GM12878 (cell line): ENCODE measurements around the gene B3GALT6. TPM values are rescaled to one million over a fixed set of nuclear protein-coding genes. Genes with fewer than 3 reads are reported as not detected.

ENCODE experiments used
- ATAC-seq: fragments of 200-7000 bp; cut with Tn5 transposase; 3 replicates; pipeline ENCODE4 v1.9.1; 2020; ENCODE audit warnings: mild to moderate bottlenecking, moderate library complexity
- BruUV-seq: library from RNA; stranded (reverse); fragments of 400-500 nt; replicated peaks from 2 replicates; lab custom pipeline; 2021; lab: Mats Ljungman, UMichigan
- CTCF ChIA-PET: fragments of 300-600 bp; sonication (Branson Sonifier 250); formaldehyde crosslinking; extraction: SDS; loops from one replicate; lab custom pipeline; 2021; ENCODE audit warnings: inconsistent platforms; lab: Yijun Ruan, JAX
- POLR2A ChIA-PET: fragments of 350-600 bp; formaldehyde crosslinking; extraction: SDS; loops from one replicate; lab custom pipeline; 2021; ENCODE audit warnings: inconsistent platforms; lab: Charles Lee
- RAD21 ChIA-PET: fragments of 300-600 bp; sonication (Branson Sonifier 250); formaldehyde crosslinking; loops from one replicate; lab custom pipeline; 2023; ENCODE audit warnings: antibody characterized with exemption; ENCODE audit not compliant: unreplicated experiment; lab: Charles Lee
- SMC1A ChIA-PET: fragments of 300-600 bp; sonication (Branson Sonifier 250); formaldehyde crosslinking; loops from one replicate; lab custom pipeline; 2023; ENCODE audit not compliant: unreplicated experiment, uncharacterized antibody; lab: Charles Lee
- DNase-seq: peaks from one replicate; pipeline ENCODE4 v3.0.0-alpha.2; 2011; ENCODE audit warnings: low read depth, low spot score
- FAIRE-seq: peaks from 3 replicates; lab custom pipeline; 2011; peaks lifted over from hg19 to GRCh38; lab: Jason Lieb, UNC
- H2AFZ ChIP-seq: 2 replicates; pipeline ENCODE4 v1.6.0; 2011; ENCODE audit warnings: low read depth, low read length, control low read depth; ENCODE audit not compliant: control insufficient read depth
- H3K27ac ChIP-seq: 2 replicates; pipeline ENCODE4 v1.5.1; 2011; ENCODE audit warnings: control low read depth; ENCODE audit not compliant: control insufficient read depth, insufficient read depth
- H3K27me3 ChIP-seq, 2 experiments: replicated peaks in 1 of 2; 2 replicates each; pipeline versions ENCODE4 v1.6.0 to v1.6.1; 2011; ENCODE audit warnings: low read length in 1 of 2; ENCODE audit not compliant: control insufficient read depth in 2 of 2, insufficient read depth in 2 of 2
- H3K36me3 ChIP-seq, 2 experiments: 2 replicates each; pipeline ENCODE4 v1.5.1; 2011; ENCODE audit warnings: low read length in 1 of 2; ENCODE audit not compliant: control insufficient read depth in 2 of 2, insufficient read depth in 2 of 2
- H3K4me1 ChIP-seq: 2 replicates; pipeline ENCODE4 v1.6.1; 2011; ENCODE audit warnings: mild to moderate bottlenecking, low read length, moderate library complexity, mixed read lengths; ENCODE audit not compliant: control insufficient read depth, insufficient read depth
- H3K4me2 ChIP-seq: 2 replicates; pipeline ENCODE4 v1.6.0; 2011; ENCODE audit warnings: control low read depth; ENCODE audit not compliant: control insufficient read depth, insufficient read depth
- H3K4me3 ChIP-seq: fragments of 200-600 bp; sonication (generic); 2 replicates; pipeline ENCODE4 v1.5.1; 2016
- H3K79me2 ChIP-seq: 2 replicates; pipeline ENCODE4 v1.6.0; 2011; ENCODE audit warnings: low read length; ENCODE audit not compliant: control insufficient read depth, insufficient read depth
- H3K9ac ChIP-seq: 2 replicates; pipeline ENCODE4 v1.8.0; 2011; ENCODE audit warnings: low read length, control low read depth, mixed read lengths; ENCODE audit not compliant: control insufficient read depth, insufficient read depth
- H3K9me3 ChIP-seq: replicated peaks from 3 replicates; pipeline ENCODE4 v1.5.1; 2011; ENCODE audit warnings: mild to moderate bottlenecking, low read length; ENCODE audit not compliant: control insufficient read depth, insufficient read depth
- H4K20me1 ChIP-seq: 2 replicates; pipeline ENCODE4 v1.6.0; 2011; ENCODE audit not compliant: control insufficient read depth, insufficient read depth
- CREM ChIP-seq: IDR thresholded peaks from 2 replicates; pipeline ENCODE4 v1.6.1; 2014; ENCODE audit warnings: antibody characterized with exemption, low read depth
- IKZF1 ChIP-seq: fragments of 450-650 bp; conservative IDR thresholded peaks from 2 replicates; pipeline ENCODE4 v1.6.1; 2017; ENCODE audit warnings: antibody characterized with exemption, mild to moderate bottlenecking
- KDM1A ChIP-seq: fragments of 200-600 bp; sonication (generic); IDR thresholded peaks from 2 replicates; pipeline ENCODE4 v1.6.1; 2016; ENCODE audit warnings: borderline replicate concordance
- NRF1 ChIP-seq: conservative IDR thresholded peaks from 2 replicates; pipeline ENCODE4 v1.6.1; 2011; ENCODE audit warnings: mild to moderate bottlenecking, low read depth, low read length, improper control_type of control experiment
- SMC3 ChIP-seq: IDR thresholded peaks from 2 replicates; pipeline ENCODE4 v1.6.1; 2011; ENCODE audit warnings: low read length, improper control_type of control experiment, borderline replicate concordance
- SP1 ChIP-seq: IDR thresholded peaks from one replicate; pipeline ENCODE4 v1.6.1; 2011; ENCODE audit warnings: low read depth, low read length
- SPI1 ChIP-seq: IDR thresholded peaks from 2 replicates; pipeline ENCODE4 v1.6.1; 2011; ENCODE audit warnings: low read depth, mild to moderate bottlenecking, low read length, moderate library complexity, borderline replicate concordance; ENCODE audit not compliant: insufficient read depth
- STAT3 ChIP-seq: IDR thresholded peaks from 2 replicates; pipeline ENCODE4 v1.6.1; 2011; ENCODE audit warnings: low read depth, low read length, improper control_type of control experiment
- TAF1 ChIP-seq: IDR thresholded peaks from 2 replicates; pipeline ENCODE4 v1.6.1; 2011; ENCODE audit warnings: mild to moderate bottlenecking, low read depth, low read length, borderline replicate concordance
- WGBS: methylation state at CpG from one replicate; pipeline ENCODE4 v1.1.6; 2016; ENCODE audit warnings: low lambda C conversion rate; ENCODE audit not compliant: insufficient replicate concordance, insufficient coverage; ENCODE audit errors: missing lambda C conversion rate; 5-methylcytosine and 5-hydroxymethylcytosine counted together
- in situ Hi-C: fragments of 300-500 bp; cut with MboI; formaldehyde crosslinking; loops from 9 replicates; pipeline ENCODE4 v1.14.3; 2018; ENCODE audit warnings: mixed read lengths
- intact Hi-C: fragments of 100-400 bp; cut with micrococcal nuclease; formaldehyde crosslinking; loops from one replicate; pipeline ENCODE4 v1.14.2; 2022; ENCODE audit not compliant: unreplicated experiment
- polyA plus RNA-seq, 11 experiments: library from polyadenylated mRNA; depleted of rRNA in 4 of 11; unstranded in 6 of 11; stranded (reverse) in 5 of 11; fragments of >200 nt; fragmentation: Nextera tagmentation in 4 of 11; fragmentation: Illumina TruSeq in 1 of 11; extraction: Ambion mirVana in 4 of 11; extraction: Trizol in 1 of 11; gene quantifications; 1 replicate in 1 of 11; 2 replicates in 10 of 11; pipeline versions ENCODE4 v1.2.1 to v1.2.3, GENCODE V29; 2011 to 2016; ENCODE audit warnings: inconsistent platforms in 2 of 11, missing spikeins in 2 of 11, low read depth in 1 of 11
- total RNA-seq, 4 experiments: library from RNA; depleted of rRNA in 3 of 4; stranded (reverse); fragments of >200 nt in 3 of 4; fragmentation: Illumina TruSeq in 1 of 4; extraction: Trizol in 1 of 4; gene quantifications; 2 replicates each; pipeline versions ENCODE4 v1.2.1 to v1.2.3, GENCODE V29; 2013 to 2021

Gene B3GALT6
- total and polyA plus RNA-seq, 10 of the 15 experiments (the other 5 are each of a cell fraction or from before 2014, with no cell fraction given), result 0.53 to 20.8 (median 4.5) TPM

DNA sequence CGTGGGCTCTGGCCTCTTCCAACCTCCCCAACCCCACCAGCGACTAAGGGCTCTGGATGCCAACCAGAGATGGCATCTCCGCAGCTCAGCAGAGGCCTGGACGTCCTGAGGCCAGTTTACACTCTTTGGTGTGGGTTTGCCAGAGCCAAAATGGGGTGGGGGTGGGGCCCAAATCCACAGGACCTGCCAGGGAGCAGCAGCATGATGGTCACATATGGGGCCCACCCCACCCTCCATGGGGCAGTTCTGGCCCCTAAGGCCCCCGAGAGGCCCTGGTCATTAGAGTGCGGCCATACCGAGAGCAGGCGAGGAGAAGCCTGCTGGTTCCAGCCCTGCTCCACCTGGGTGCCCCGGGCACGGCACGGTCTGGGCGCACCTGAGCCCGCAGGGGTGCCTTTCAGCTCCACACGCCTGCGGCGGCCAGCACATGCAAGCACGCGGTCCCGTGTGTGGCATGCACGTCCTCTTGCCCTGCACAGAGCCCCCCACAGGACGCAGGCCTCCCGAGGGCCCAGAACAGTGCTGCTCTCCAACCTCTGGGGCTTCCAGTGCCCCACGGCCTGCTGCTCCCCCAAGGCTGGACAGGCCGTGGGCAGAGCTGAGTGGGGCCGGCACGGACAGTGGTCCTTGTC, 9.7 kb downstream of the B3GALT6 start:
- H3K79me2 ChIP-seq, result no peaks in the 10 kb centered on the region
- RAD21 ChIA-PET, result interaction anchor here (1.3 kb wide), 1 partner anchor 9 kb away, joined by 4 read pairs; no protein-coding TSS in a partner anchor
- BruUV-seq, result no TSS peak
- H3K36me3 ChIP-seq, result no peaks in the 10 kb centered on the region
- POLR2A ChIA-PET, result interaction anchor here (0.6 kb wide), 1 partner anchor 9 kb away, joined by 8 read pairs; no protein-coding TSS in a partner anchor
- DNase-seq, result no peak
- no peak overlapping the region for H3K9ac ChIP-seq
- H3K4me3 ChIP-seq, result no peak overlapping the region
- no peak overlapping the region for H3K4me2 ChIP-seq
- SMC1A ChIA-PET, result no interaction called here
- FAIRE-seq, result no peak
- no peaks in the 10 kb centered on the region; a peak in 1 of 4 replicates for H3K27me3 ChIP-seq
- ATAC-seq, result no peak
- intact Hi-C loops (no loop called here), in situ Hi-C loops (no loop called here)
- CTCF ChIA-PET, result no interaction called here
- 56% methylated on average over 26 of the region's 26 CpGs for WGBS
- no peak overlapping the region for H3K27ac ChIP-seq
- TF ChIP-seq CREM (no peak), NRF1 (no peak), STAT3 (no peak), SMC3 (no peak), IKZF1 (no peak), SPI1 (no peak), TAF1 (no peak), SP1 (no peak), KDM1A (no peak)
- H3K4me1 ChIP-seq, result no peaks in the 10 kb centered on the region
- H4K20me1 ChIP-seq, result no peaks in the 10 kb centered on the region
- H2AFZ ChIP-seq, result no peak overlapping the region
- H3K9me3 ChIP-seq, result no peaks in the 10 kb centered on the region
